Measurements from ENCODE around the gene SAMD3.
"Not testable (repeated sequence)": the region's sequence is repeated elsewhere in the genome, so short reads cannot be mapped to it uniquely, and the experiment has no call there.

The SAMD3 gene, protein sequence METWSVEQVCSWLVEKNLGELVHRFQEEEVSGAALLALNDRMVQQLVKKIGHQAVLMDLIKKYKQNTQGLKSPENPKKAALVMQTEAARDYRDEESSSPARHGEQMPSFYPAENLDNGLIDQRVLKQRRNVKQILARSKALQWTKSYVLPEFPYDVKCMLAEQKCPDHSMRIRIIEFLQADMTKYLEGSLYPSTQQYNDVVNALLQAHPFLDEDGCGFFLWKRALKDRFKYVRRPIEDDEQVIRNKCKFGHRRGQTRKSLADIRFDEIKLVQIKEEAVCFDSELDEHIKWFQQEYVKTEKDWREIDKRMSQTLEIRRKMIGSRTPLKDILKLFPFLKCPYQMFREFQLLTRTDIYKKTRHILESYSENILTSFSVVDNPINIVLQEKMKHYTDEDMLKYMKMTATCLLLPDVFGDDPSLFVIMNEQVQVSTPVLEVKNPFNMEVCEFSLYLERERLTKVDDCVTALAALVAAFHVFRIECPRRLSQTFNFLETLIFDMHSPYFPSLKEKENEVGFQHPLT

DNA sequence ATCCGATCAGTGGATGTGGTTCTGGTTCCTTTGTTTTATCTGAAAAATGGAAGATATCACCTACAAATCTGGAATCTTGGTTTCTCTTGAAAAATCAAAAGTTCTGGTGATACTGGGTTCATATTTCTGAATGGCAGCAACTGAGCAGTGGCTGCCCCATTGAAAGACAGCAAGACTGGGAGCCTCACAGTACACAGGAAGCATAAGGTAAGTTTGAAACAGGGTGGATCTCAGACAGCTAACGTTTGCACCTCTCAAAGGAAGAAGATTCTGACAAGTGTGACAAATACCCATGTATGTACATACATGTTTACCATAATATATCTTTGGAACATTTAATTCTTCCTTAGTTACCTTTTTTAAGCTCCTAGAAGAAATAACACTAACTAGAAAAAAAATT, at the start of gene SAMD3:
Gene SAMD3 (minus strand): TSS at position 177 of the 400 bp plus-strand sequence. CDS start 7,678 bp downstream, outside the sequence.
- Histone ChIP-seq H3K9me3 (ENCODE audit: insufficient read depth, low read length, severe bottlenecking) (no peaks in the 10 kb centered on the region), H3K36me3 (ENCODE audit: insufficient read depth, low read length) (no peaks in the 10 kb centered on the region), H3K27me3 (ENCODE audit: insufficient read depth, low read length, poor library complexity) (no peaks in the 10 kb centered on the region), H3K4me3 (ENCODE audit: low read depth in 1 of 2, low read length in 2 of 2) (no peak within 1 kb of the TSS), H3K79me2 (ENCODE audit: insufficient read depth, low read length) (no peaks in the 10 kb centered on the region), H3K9ac (ENCODE audit: low read depth, low read length) (no peak within 1 kb of the TSS), H3K4me1 (ENCODE audit: insufficient read depth, low read length) (no peaks in the 10 kb centered on the region), H3K4me2 (ENCODE audit: insufficient read depth, low read length) (no peak within 1 kb of the TSS), H4K20me1 (ENCODE audit: insufficient read depth, low read length) (no peaks in the 10 kb centered on the region), H2AFZ (ENCODE audit: low read depth, low read length) (no peak within 1 kb of the TSS), H3K27ac (ENCODE audit: low read length) (no peak within 1 kb of the TSS)
- TF ChIP-seq EZH2 (IDR thresholded peaks at IDR 0.05; ENCODE audit: borderline replicate concordance, low read depth, low read length, severe bottlenecking) = no peak
- no peak for TF ChIP-seq CTCF (IDR thresholded peaks at IDR 0.05; ENCODE audit: borderline replicate concordance, extremely low read depth, low read length, poor library complexity, severe bottlenecking)
- no peak for ATAC-seq (ENCODE audit: insufficient read depth, low read depth)
- no peak for DNase-seq

DNA sequence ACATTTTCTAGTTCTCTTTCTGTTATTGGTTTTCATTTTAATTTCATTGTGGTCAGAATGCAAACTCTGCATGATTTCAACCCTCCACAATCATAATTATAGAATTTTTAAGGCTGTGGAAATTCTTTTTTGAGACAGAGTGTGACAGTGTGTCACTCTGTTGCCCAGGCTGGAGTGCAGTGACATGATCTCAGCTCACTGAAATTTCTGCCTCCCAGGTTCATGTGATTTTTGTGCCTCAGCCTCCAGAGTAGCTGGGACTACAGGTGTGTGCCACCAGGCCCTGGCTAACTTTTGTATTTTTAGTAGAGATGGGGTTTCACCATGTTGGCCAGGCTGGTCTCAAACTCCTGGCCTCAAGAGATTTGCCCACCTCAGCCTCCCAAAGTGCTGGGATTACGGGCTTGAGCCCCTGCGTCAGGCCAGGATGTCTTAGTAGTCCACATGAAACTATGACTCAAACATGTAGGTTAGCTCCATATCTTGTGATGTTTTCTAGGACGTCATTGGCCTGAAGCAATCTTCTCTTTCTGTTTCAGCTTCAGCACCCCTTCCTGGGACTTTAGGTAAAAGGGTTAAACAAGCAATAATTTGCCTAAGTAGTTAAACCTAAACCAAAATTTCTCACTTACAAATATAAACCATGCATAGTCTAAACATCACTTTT, 47.4 kb upstream of the SAMD3 start:
- Histone ChIP-seq H2AFZ (ENCODE audit: low read depth, low read length) (no peak overlapping the region), H3K79me2 (ENCODE audit: insufficient read depth, low read length) (no peaks in the 10 kb centered on the region), H4K20me1 (ENCODE audit: insufficient read depth, low read length) (no peaks in the 10 kb centered on the region), H3K4me3 (ENCODE audit: low read depth in 1 of 2, low read length in 2 of 2) (no peak overlapping the region), H3K4me1 (ENCODE audit: insufficient read depth, low read length) (no peaks in the 10 kb centered on the region), H3K9ac (ENCODE audit: low read depth, low read length) (no peak overlapping the region), H3K27me3 (ENCODE audit: insufficient read depth, low read length, poor library complexity) (no peaks in the 10 kb centered on the region), H3K4me2 (ENCODE audit: insufficient read depth, low read length) (no peak overlapping the region), H3K27ac (ENCODE audit: low read length) (no peak overlapping the region), H3K36me3 (ENCODE audit: insufficient read depth, low read length) (no peaks in the 10 kb centered on the region), H3K9me3 (ENCODE audit: insufficient read depth, low read length, severe bottlenecking) (peaks cover 14% of the 10 kb centered on the region)
- TF ChIP-seq EZH2 (IDR thresholded peaks at IDR 0.05; ENCODE audit: borderline replicate concordance, low read depth, low read length, severe bottlenecking) (no peak), CTCF (IDR thresholded peaks at IDR 0.05; ENCODE audit: borderline replicate concordance, extremely low read depth, low read length, poor library complexity, severe bottlenecking) (no peak)
- ATAC-seq (ENCODE audit: insufficient read depth, low read depth) (no peak), DNase-seq (no peak)

GRCh38 chr6:130265553-130265952, 42.8 kb upstream of the SAMD3 start:
- H3K9ac ChIP-seq (ENCODE audit: low read depth, low read length); H2AFZ ChIP-seq (ENCODE audit: low read depth, low read length); H3K9me3 ChIP-seq (ENCODE audit: insufficient read depth, low read length, severe bottlenecking); H3K4me1 ChIP-seq (ENCODE audit: insufficient read depth, low read length); H3K4me2 ChIP-seq (ENCODE audit: insufficient read depth, low read length); H3K27me3 ChIP-seq (ENCODE audit: insufficient read depth, low read length, poor library complexity); H3K36me3 ChIP-seq (ENCODE audit: insufficient read depth, low read length); ATAC-seq (ENCODE audit: insufficient read depth, low read depth); H3K27ac ChIP-seq (ENCODE audit: low read length); H4K20me1 ChIP-seq (ENCODE audit: insufficient read depth, low read length); H3K4me3 ChIP-seq (ENCODE audit: low read depth in 1 of 2, low read length in 2 of 2); DNase-seq; H3K79me2 ChIP-seq (ENCODE audit: insufficient read depth, low read length): not testable (repeated sequence)

DNA sequence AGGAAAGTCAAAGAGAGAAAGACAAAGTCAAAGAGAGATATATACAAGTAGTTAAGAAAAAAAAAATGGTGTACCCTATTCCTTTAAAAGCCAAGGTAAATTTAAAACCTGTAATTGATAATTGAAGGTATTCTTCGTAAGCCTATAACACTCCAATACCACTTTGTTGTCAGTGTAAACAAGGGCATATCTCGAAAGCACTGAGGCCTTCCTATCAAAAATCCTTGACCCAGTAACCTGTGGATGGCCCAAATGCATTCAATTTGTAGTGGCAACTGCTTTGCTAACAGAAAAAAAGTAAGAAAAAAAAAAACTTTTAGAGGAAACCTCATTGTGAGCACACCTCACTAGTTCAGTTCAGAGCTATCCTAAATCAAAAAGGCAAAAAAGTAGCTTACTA, 39.3 kb upstream of the SAMD3 start:
- Histone ChIP-seq H3K27ac (ENCODE audit: low read length) (no peak overlapping the region), H3K9ac (ENCODE audit: low read depth, low read length) (no peak overlapping the region), H3K9me3 (ENCODE audit: insufficient read depth, low read length, severe bottlenecking) (no peaks in the 10 kb centered on the region), H4K20me1 (ENCODE audit: insufficient read depth, low read length) (no peaks in the 10 kb centered on the region), H3K4me2 (ENCODE audit: insufficient read depth, low read length) (no peak overlapping the region), H3K27me3 (ENCODE audit: insufficient read depth, low read length, poor library complexity) (no peaks in the 10 kb centered on the region), H3K4me1 (ENCODE audit: insufficient read depth, low read length) (no peaks in the 10 kb centered on the region), H3K36me3 (ENCODE audit: insufficient read depth, low read length) (no peaks in the 10 kb centered on the region), H3K79me2 (ENCODE audit: insufficient read depth, low read length) (no peaks in the 10 kb centered on the region), H3K4me3 (ENCODE audit: low read depth in 1 of 2, low read length in 2 of 2) (no peak overlapping the region), H2AFZ (ENCODE audit: low read depth, low read length) (no peak overlapping the region)
- DNase-seq = no peak
- no peak for ATAC-seq (ENCODE audit: insufficient read depth, low read depth)
- TF ChIP-seq CTCF (IDR thresholded peaks at IDR 0.05; ENCODE audit: borderline replicate concordance, extremely low read depth, low read length, poor library complexity, severe bottlenecking) = no peak
- TF ChIP-seq EZH2 (IDR thresholded peaks at IDR 0.05; ENCODE audit: borderline replicate concordance, low read depth, low read length, severe bottlenecking) = no peak

DNA sequence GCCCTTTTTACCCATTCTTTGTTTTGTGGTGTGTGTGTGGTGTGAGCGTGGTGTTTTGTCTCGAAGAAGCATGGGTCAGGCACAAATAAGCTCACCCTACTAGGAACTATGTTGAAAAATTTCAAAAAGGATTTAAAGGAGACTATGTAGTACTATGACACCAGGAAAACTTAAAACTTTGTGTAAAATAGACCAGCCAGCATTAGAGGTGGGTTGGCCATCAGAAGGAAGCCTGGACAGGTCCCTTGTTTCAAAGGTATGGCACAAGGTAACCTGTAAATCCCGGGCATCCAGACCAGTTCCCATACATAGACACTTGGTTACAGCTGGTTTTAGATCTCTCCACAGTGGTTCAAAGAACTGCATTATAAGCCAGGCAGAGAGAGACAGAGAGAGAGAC, 38.8 kb upstream of the SAMD3 start:
- H3K9ac ChIP-seq (ENCODE audit: low read depth, low read length); H3K79me2 ChIP-seq (ENCODE audit: insufficient read depth, low read length); H3K4me1 ChIP-seq (ENCODE audit: insufficient read depth, low read length); ATAC-seq (ENCODE audit: insufficient read depth, low read depth); H3K9me3 ChIP-seq (ENCODE audit: insufficient read depth, low read length, severe bottlenecking); H4K20me1 ChIP-seq (ENCODE audit: insufficient read depth, low read length); H3K27ac ChIP-seq (ENCODE audit: low read length); H3K4me2 ChIP-seq (ENCODE audit: insufficient read depth, low read length); H3K36me3 ChIP-seq (ENCODE audit: insufficient read depth, low read length); H2AFZ ChIP-seq (ENCODE audit: low read depth, low read length); DNase-seq; H3K4me3 ChIP-seq (ENCODE audit: low read depth in 1 of 2, low read length in 2 of 2); H3K27me3 ChIP-seq (ENCODE audit: insufficient read depth, low read length, poor library complexity): not testable (repeated sequence)

All from DND-41 (cell line).